ENCODE results near the gene SLC16A13. TPM values are rescaled to one million over a fixed set of nuclear protein-coding genes. Genes with fewer than 3 reads are reported as not detected.

SLC16A13 gene
- total and polyA plus RNA-seq, 9 donors, result 0.12 to 2.8 (median 1.2) TPM

DNA sequence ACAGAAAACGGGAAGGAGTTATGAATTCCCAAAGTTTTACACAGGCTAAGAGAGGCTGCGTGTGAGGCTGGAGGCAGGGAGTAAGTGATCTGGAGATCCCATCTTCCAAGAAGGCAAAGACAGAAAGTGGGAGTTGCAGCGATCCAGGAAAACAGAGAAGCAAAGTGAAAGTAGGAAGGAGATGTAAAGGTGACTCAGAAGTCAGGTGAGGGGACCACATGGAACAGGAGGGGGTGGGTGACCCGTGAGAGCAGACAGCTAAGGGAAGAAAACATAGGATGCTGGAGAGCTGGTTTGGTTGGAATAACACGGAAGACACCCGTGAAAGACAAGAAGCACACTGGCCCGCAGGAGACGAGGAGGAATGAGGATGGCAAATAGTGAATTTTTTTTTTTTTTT is 38.6 kb upstream of the SLC16A13 start:
- no peaks in the 10 kb centered on the region for H3K36me3 ChIP-seq
- no peak for DNase-seq
- H3K9me3 ChIP-seq, result no peaks in the 10 kb centered on the region
- no peak overlapping the region for H3K4me3 ChIP-seq
- intact Hi-C loops (cut with DNase I), result loop anchor here in 1 of 4 donors (10.0 kb wide), 1 partner anchor 332 kb away; no protein-coding TSS in a partner anchor
- no peak overlapping the region for H3K27ac ChIP-seq
- WGBS, 3 donors, result 81 to 93% (median 88%) methylated on average over 8 of the region's 8 CpGs
- H3K4me1 ChIP-seq (ENCODE audit: insufficient read depth), result peaks cover 3% of the 10 kb centered on the region
- H3K27me3 ChIP-seq, result no peaks in the 10 kb centered on the region
- TF ChIP-seq, protein P1, sequence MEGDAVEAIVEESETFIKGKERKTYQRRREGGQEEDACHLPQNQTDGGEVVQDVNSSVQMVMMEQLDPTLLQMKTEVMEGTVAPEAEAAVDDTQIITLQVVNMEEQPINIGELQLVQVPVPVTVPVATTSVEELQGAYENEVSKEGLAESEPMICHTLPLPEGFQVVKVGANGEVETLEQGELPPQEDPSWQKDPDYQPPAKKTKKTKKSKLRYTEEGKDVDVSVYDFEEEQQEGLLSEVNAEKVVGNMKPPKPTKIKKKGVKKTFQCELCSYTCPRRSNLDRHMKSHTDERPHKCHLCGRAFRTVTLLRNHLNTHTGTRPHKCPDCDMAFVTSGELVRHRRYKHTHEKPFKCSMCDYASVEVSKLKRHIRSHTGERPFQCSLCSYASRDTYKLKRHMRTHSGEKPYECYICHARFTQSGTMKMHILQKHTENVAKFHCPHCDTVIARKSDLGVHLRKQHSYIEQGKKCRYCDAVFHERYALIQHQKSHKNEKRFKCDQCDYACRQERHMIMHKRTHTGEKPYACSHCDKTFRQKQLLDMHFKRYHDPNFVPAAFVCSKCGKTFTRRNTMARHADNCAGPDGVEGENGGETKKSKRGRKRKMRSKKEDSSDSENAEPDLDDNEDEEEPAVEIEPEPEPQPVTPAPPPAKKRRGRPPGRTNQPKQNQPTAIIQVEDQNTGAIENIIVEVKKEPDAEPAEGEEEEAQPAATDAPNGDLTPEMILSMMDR (IDR thresholded peaks at IDR 0.05), result no peak
- TF ChIP-seq POLR2A (IDR thresholded peaks at IDR 0.05), result no peak
- TF ChIP-seq EP300 (IDR thresholded peaks at IDR 0.05), result no peak

DNA sequence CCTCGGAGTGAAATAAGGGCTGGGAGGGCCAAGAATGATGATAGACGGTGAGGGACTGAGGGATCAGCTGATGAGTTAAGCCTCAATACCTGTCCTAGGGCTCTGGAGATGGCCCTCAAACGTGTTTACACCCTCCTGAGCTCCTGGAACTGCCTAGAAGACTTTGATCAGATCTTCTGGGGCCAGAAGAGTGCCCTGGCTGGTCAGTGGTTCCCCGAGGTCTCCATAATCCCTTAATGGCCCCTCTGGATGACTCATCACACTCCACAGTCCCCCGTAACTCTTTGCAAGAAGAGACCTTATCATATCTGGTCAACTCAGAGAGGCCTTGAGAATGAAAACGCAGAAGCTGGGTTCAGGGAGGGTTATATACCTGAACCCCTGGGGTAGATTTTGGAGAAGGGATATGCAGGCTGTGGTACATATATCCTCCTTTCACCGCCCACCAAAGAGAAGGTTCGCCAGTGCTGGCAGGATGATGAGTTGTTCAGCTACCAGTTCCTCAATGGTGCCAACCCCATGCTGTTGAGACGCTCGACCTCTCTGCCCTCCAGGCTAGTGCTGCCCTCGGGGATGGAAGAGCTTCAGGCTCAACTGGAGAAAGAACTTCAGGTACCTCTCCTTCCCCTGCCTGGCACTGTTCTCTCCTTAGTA is 36.8 kb upstream of the SLC16A13 start:
- Histone ChIP-seq H3K4me1 (ENCODE audit: insufficient read depth) (peaks cover 3% of the 10 kb centered on the region), H3K9me3 (no peaks in the 10 kb centered on the region), H3K36me3 (no peaks in the 10 kb centered on the region), H3K4me3 (no peak overlapping the region), H3K27ac (no peak overlapping the region), H3K27me3 (no peaks in the 10 kb centered on the region)
- DNase-seq, result no peak
- WGBS, 3 donors, result 79 to 88% (median 85%) methylated on average over 11 of the region's 11 CpGs
- intact Hi-C loops (cut with DNase I), result loop anchor here in 1 of 4 donors (10.0 kb wide), 1 partner anchor 334 kb away; no protein-coding TSS in a partner anchor
- TF ChIP-seq, protein P1 (IDR thresholded peaks at IDR 0.05), result no peak
- no peak for TF ChIP-seq POLR2A (IDR thresholded peaks at IDR 0.05)
- no peak for TF ChIP-seq EP300 (IDR thresholded peaks at IDR 0.05)

DNA sequence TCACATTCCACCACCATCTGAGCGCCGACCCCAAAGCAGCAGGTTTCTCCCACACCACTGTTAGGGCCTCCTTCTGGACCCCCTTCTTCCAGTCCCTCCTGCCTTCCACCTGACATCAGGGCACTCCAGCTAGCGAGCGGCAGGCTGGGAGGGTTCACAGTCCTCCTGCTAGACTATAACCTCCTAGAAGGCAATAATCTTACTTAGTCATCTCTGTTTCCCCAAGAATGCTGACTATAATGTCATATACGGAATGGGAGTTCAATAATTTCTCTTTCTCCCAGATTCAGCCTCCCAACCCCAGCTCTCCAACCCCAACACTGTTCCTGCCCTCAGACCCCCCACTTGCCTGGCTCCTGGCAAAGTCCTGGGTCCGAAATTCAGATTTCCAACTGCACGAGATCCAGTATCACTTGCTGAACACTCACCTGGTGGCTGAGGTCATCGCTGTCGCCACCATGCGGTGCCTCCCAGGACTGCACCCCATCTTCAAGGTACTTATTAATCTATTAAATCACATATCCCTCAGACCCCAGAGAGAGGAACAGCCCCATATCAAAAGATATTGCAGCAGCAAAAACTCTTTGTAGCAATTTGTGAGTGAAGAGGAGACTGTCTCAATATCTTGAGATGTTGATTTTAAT is 34.4 kb upstream of the SLC16A13 start:
- Histone ChIP-seq H3K27me3 (no peaks in the 10 kb centered on the region), H3K9me3 (no peaks in the 10 kb centered on the region), H3K36me3 (no peaks in the 10 kb centered on the region), H3K27ac (no peak overlapping the region), H3K4me3 (no peak overlapping the region), H3K4me1 (ENCODE audit: insufficient read depth) (no peaks in the 10 kb centered on the region)
- no peak for TF ChIP-seq EP300 (IDR thresholded peaks at IDR 0.05)
- no peak for TF ChIP-seq POLR2A (IDR thresholded peaks at IDR 0.05)
- TF ChIP-seq, protein P1 (IDR thresholded peaks at IDR 0.05), result no peak
- WGBS, 3 donors, result 68 to 72% (median 70%) methylated on average over 10 of the region's 10 CpGs
- intact Hi-C loops (cut with DNase I), result loop anchor here in 2 of 4 donors (10.0 kb wide), 2 partner anchors 87 to 337 kb away; no protein-coding TSS in a partner anchor
- no peak for DNase-seq

DNA sequence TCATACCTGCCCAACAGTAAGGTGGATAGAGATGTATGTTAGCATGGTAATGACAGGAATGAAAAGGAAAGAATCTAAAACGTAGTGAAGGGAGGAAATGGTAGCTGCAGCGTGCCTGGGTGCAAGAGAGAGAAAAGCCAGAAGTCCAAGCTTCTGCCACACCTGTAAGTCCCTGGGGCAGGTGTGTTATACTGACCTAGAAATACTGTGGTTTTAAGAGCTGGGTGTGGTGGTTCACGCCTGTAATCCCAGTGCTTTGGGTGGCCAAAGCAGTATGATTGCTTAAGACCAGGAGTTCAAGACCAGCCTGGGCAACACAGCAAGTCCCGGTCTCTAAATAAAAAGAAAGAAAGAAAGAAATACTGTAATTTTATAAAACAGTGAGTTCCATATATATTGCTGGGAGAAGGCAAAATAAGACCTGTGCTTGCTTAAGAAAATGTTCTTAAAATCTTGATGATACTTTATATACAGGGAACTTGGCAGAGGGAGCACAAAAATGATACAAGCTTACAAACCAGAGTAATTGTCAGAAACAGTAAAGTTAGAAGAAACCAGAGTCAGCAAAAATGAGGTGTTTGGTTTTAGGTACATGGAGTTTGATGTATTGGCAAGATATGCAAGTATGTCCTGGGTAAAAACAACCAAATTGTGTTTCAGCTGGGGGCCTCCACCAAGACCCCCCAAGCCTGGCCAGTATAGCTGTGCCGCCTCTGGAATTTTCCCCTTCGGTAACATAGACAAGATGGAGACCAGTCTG is 33.3 kb upstream of the SLC16A13 start:
- Histone ChIP-seq H3K9me3 (no peaks in the 10 kb centered on the region), H3K4me3 (no peak overlapping the region), H3K4me1 (ENCODE audit: insufficient read depth) (no peaks in the 10 kb centered on the region), H3K27me3 (no peaks in the 10 kb centered on the region), H3K27ac (no peak overlapping the region), H3K36me3 (no peaks in the 10 kb centered on the region)
- intact Hi-C loops (cut with DNase I), result loop anchor here in 2 of 4 donors (10.0 kb wide), 2 partner anchors 88 to 338 kb away; no protein-coding TSS in a partner anchor
- TF ChIP-seq EP300 (IDR thresholded peaks at IDR 0.05) (no peak), POLR2A (IDR thresholded peaks at IDR 0.05) (no peak)
- TF ChIP-seq, protein P1 (IDR thresholded peaks at IDR 0.05), result no peak
- WGBS, 3 donors, result 90 to 94% (median 92%) methylated on average over 6 of the region's 6 CpGs
- no peak for DNase-seq

All from ovary (tissue), 9 donors.